ENCODE data around the gene CHCHD4. TPM values are rescaled to one million over a fixed set of nuclear protein-coding genes. Genes with fewer than 3 reads are reported as not detected.
A peak's percentile ranks its signal among the peaks of the same experiment; 100 is the strongest.

CHCHD4 gene
- polyA plus RNA-seq, 1 experiment = 6.7 TPM

- Histone ChIP-seq H3K36me3 (ENCODE audit: control insufficient read depth, insufficient read depth, low read length) (peaks cover 35% of the 10 kb centered on the region), H3K4me3 (ENCODE audit: low read depth, low read length) (no peak overlapping the region), H3K27me3 (ENCODE audit: control insufficient read depth, insufficient read depth, low read length) (no peaks in the 10 kb centered on the region)
- TF ChIP-seq CTCF (IDR thresholded peaks at IDR 0.05; ENCODE audit: insufficient read depth, low read depth, low read length) = no peak
- DNase-seq (ENCODE audit: low read depth) = peak; percentile 92
- CTCF ChIA-PET = interaction anchor here (1.0 to 2.7 kb wide), 4 partner anchors 12 to 247 kb away, joined by 3 to 7 read pairs (median 6); partner anchors contain the start of genes LSM3 and XPC
- POLR2A ChIA-PET = interaction anchor here (0.7 to 1.6 kb wide), 2 partner anchors 35 to 382 kb away, joined by 4 to 9 read pairs; partner anchors contain the start of genes LSM3 and XPC
Measured at GRCh38 chr3:14143271-14144225, 18.9 kb upstream of the CHCHD4 start.

- ChIA-PET POLR2A (no interaction called here), CTCF (interaction anchor here (1.0 to 1.5 kb wide), 2 partner anchors 17 to 246 kb away, joined by 3 to 7 read pairs; no protein-coding TSS in a partner anchor)
- H3K36me3 ChIP-seq (ENCODE audit: control insufficient read depth, insufficient read depth, low read length) = peaks cover 30% of the 10 kb centered on the region
- no peak overlapping the region for H3K4me3 ChIP-seq (ENCODE audit: low read depth, low read length)
- DNase-seq (ENCODE audit: low read depth) = no peak
- no peaks in the 10 kb centered on the region for H3K27me3 ChIP-seq (ENCODE audit: control insufficient read depth, insufficient read depth, low read length)
- no peak for TF ChIP-seq CTCF (IDR thresholded peaks at IDR 0.05; ENCODE audit: insufficient read depth, low read depth, low read length)
Measured at GRCh38 chr3:14142567-14143270, 18.0 kb upstream of the CHCHD4 start.

DNA sequence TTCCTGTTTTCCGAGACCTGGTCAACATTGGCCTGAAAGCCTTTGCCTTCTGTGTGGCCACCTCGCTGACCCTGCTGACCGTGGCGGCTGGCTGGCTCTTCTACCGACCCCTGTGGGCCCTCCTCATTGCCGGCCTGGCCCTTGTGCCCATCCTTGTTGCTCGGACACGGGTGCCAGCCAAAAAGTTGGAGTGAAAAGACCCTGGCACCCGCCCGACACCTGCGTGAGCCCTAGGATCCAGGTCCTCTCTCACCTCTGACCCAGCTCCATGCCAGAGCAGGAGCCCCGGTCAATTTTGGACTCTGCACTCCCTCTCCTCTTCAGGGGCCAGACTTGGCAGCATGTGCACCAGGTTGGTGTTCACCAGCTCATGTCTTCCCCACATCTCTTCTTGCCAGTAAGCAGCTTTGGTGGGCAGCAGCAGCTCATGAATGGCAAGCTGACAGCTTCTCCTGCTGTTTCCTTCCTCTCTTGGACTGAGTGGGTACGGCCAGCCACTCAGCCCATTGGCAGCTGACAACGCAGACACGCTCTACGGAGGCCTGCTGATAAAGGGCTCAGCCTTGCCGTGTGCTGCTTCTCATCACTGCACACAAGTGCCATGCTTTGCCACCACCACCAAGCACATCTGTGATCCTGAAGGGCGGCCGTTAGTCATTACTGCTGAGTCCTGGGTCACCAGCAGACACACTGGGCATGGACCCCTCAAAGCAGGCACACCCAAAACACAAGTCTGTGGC lies 17.1 kb upstream of the CHCHD4 start:
- no peaks in the 10 kb centered on the region for H3K27me3 ChIP-seq (ENCODE audit: control insufficient read depth, insufficient read depth, low read length)
- POLR2A ChIA-PET = no interaction called here
- CTCF ChIA-PET = interaction anchor here (1.5 kb wide), 1 partner anchor 16 kb away, joined by 7 read pairs; no protein-coding TSS in a partner anchor
- H3K4me3 ChIP-seq (ENCODE audit: low read depth, low read length) = no peak overlapping the region
- DNase-seq (ENCODE audit: low read depth) = no peak
- H3K36me3 ChIP-seq (ENCODE audit: control insufficient read depth, insufficient read depth, low read length) = peaks cover 23% of the 10 kb centered on the region
- TF ChIP-seq CTCF (IDR thresholded peaks at IDR 0.05; ENCODE audit: insufficient read depth, low read depth, low read length) = no peak

DNA sequence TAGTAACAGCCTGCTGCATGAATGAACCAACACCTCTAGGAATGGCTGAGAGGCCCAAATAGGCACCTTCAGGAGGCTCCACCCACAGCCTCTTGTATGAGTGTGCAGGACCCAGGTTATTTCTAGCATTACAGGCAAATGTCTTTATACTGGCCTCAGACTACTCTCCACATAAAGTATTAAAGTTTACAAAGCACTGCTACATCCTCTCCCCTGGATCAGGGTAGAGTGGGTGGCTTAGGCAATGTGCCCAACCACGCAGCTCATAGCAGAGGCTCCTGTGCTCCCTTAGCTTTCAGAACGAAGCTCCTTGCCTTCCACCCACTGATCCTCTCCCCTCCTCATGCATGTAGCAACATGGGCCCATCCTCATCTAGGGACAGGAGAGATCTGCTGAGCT lies 16.5 kb upstream of the CHCHD4 start:
- no peak for TF ChIP-seq CTCF (IDR thresholded peaks at IDR 0.05; ENCODE audit: insufficient read depth, low read depth, low read length)
- Histone ChIP-seq H3K4me3 (ENCODE audit: low read depth, low read length) (no peak overlapping the region), H3K27me3 (ENCODE audit: control insufficient read depth, insufficient read depth, low read length) (no peaks in the 10 kb centered on the region), H3K36me3 (ENCODE audit: control insufficient read depth, insufficient read depth, low read length) (peaks cover 18% of the 10 kb centered on the region)
- CTCF ChIA-PET = no interaction called here
- no peak for DNase-seq (ENCODE audit: low read depth)
- POLR2A ChIA-PET = no interaction called here
